Measurements from ENCODE around the gene ANTKMT. TPM values are rescaled to one million over a fixed set of nuclear protein-coding genes. Genes with fewer than 3 reads are reported as not detected.

The ANTKMT gene
- total RNA-seq, 1 donor from 2014 or later = 44.9 TPM

DNA sequence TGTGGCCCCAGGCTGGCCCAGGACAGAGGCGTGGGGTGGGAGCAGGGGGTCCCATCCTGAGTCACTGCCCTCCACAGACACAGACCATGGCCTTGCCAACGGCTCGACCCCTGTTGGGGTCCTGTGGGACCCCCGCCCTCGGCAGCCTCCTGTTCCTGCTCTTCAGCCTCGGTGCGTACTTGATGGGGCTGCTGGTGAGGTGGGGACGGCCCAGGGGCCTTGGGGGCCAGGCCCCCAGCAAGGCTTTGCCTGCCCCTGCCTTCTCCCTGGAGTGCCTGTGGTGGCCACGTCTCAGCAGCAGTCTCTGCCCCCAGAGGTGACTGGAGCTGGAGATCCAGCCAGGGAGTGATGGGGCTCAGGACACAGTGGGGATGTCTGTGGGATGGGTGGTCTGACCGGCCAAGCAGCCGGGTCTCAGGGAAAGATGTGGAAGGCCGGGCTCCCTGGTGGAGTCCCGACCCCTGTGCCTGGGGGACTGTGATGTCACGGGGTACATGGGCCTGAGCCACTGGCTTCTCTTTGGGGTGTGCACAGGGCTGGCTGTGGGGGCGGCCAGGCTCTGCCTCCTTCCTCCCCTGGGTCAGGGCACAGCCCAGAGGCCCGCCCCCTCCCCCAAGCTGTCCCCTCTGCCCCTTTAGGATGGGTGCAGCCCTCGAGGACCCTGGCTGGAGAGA lies 41.8 kb downstream of the ANTKMT start:
- DNase-seq (ENCODE audit: low spot score, unreplicated experiment) = no peak
- H3K9me3 Mint-ChIP-seq (ENCODE audit: low read depth) = no peaks in the 10 kb centered on the region
- no peaks in the 10 kb centered on the region for H3K36me3 Mint-ChIP-seq (ENCODE audit: insufficient read depth)
- H3K4me1 Mint-ChIP-seq (ENCODE audit: low read depth) = peaks cover 3% of the 10 kb centered on the region
- TF ChIP-seq CTCF (IDR thresholded peaks at IDR 0.05; ENCODE audit: unreplicated experiment) = no peak
- no peak overlapping the region for H3K27ac Mint-ChIP-seq
- H3K4me3 Mint-ChIP-seq (ENCODE audit: low read depth) = no peak overlapping the region
- H3K27me3 Mint-ChIP-seq = peaks cover 5% of the 10 kb centered on the region

GRCh38 chr16:763369-764183 lies 42.6 kb downstream of the ANTKMT start:
- no peaks in the 10 kb centered on the region for H3K36me3 Mint-ChIP-seq (ENCODE audit: insufficient read depth)
- H3K27ac Mint-ChIP-seq = no peak overlapping the region
- no peak for DNase-seq (ENCODE audit: low spot score, unreplicated experiment)
- H3K4me1 Mint-ChIP-seq (ENCODE audit: low read depth) = peaks cover 3% of the 10 kb centered on the region
- no peak overlapping the region for H3K4me3 Mint-ChIP-seq (ENCODE audit: low read depth)
- no peak for TF ChIP-seq CTCF (IDR thresholded peaks at IDR 0.05; ENCODE audit: unreplicated experiment)
- peaks cover 3% of the 10 kb centered on the region for H3K27me3 Mint-ChIP-seq
- H3K9me3 Mint-ChIP-seq (ENCODE audit: low read depth) = no peaks in the 10 kb centered on the region

GRCh38 chr16:764184-764750 lies 43.3 kb downstream of the ANTKMT start:
- no peak for TF ChIP-seq CTCF (IDR thresholded peaks at IDR 0.05; ENCODE audit: unreplicated experiment)
- H3K4me1 Mint-ChIP-seq (ENCODE audit: low read depth) = peaks cover 3% of the 10 kb centered on the region
- no peaks in the 10 kb centered on the region for H3K9me3 Mint-ChIP-seq (ENCODE audit: low read depth)
- no peak for DNase-seq (ENCODE audit: low spot score, unreplicated experiment)
- H3K4me3 Mint-ChIP-seq (ENCODE audit: low read depth) = no peak overlapping the region
- no peaks in the 10 kb centered on the region for H3K36me3 Mint-ChIP-seq (ENCODE audit: insufficient read depth)
- H3K27me3 Mint-ChIP-seq = peaks cover 3% of the 10 kb centered on the region
- H3K27ac Mint-ChIP-seq = no peak overlapping the region

DNA sequence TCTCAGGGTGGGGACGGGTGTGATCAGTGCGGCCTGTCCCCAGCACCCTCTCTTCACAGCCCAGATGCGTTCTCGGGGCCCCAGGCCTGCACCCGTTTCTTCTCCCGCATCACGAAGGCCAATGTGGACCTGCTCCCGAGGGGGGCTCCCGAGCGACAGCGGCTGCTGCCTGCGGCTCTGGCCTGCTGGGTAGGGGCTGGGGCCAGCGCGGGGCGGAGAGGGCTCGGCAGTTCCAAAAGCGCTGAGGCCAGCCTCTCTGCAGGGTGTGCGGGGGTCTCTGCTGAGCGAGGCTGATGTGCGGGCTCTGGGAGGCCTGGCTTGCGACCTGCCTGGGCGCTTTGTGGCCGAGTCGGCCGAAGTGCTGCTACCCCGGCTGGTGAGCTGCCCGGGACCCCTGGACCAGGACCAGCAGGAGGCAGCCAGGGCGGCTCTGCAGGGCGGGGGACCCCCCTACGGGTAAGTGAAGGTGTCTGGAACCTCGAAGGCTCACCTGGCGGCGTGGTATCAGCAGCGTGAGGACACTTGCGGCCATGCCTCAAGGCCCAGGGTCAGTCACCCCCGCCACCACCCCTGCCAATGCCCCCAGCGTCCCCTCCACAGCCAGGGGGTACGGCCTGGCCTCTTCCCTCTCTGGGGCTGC lies 44.0 kb downstream of the ANTKMT start:
- H3K4me1 Mint-ChIP-seq (ENCODE audit: low read depth) = no peaks in the 10 kb centered on the region

More for the DNA sequence above, 44.0 kb downstream of the ANTKMT start:
- H3K27me3 Mint-ChIP-seq = peaks cover 3% of the 10 kb centered on the region
- no peak for DNase-seq (ENCODE audit: low spot score, unreplicated experiment)
- H3K36me3 Mint-ChIP-seq (ENCODE audit: insufficient read depth) = no peaks in the 10 kb centered on the region
- TF ChIP-seq CTCF (IDR thresholded peaks at IDR 0.05; ENCODE audit: unreplicated experiment) = no peak
- no peak overlapping the region for H3K27ac Mint-ChIP-seq
- H3K9me3 Mint-ChIP-seq (ENCODE audit: low read depth) = no peaks in the 10 kb centered on the region
- H3K4me3 Mint-ChIP-seq (ENCODE audit: low read depth) = no peak overlapping the region

Data from progenitor cell of endocrine pancreas (in vitro differentiated cells).